ENCODE measurements around the gene LRRC30.
"Not testable (repeated sequence)": the region's sequence is repeated elsewhere in the genome, so short reads cannot be mapped to it uniquely, and the experiment has no call there.

The LRRC30 gene

DNA sequence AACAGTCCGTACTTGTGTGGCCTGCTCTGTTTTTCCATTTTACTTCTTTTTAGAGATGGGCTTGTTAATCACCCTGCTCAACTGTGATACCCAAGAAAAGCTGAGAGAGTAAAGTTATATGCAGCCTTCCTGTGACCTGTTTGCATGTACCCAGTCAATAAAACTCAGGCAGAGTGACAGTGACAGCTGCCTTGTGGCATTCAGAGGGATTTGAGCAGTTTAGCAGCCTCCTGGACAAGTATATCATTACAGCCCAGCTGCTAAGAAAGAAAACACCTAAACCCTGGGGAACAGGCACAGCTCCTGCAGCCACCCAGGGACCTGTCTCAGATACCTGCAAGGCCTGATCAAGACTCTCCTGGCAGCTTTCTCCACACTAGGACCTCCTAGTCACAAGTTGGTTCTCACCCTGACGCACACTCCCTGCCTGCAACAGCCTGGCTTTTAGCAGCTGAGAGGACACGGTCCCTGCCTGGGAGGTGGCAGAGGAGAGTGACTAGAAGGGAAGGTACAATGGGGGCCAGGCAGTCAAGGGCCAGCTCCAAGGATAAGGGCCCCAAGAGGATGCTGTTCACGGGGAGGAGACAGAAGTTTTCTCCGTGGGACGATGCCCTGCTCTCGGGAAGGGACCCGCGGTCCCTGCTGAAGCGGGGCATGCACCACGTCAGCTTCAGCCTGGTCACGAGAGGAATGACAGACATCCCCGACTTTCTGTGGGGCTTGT is at the start of gene LRRC30:
TSS of gene LRRC30 (plus strand) at position 464 of the 724 bp plus-strand sequence. CDS start at position 514, 50 bp downstream.
- no peak for DNase-seq (ENCODE audit: low read depth)

DNA sequence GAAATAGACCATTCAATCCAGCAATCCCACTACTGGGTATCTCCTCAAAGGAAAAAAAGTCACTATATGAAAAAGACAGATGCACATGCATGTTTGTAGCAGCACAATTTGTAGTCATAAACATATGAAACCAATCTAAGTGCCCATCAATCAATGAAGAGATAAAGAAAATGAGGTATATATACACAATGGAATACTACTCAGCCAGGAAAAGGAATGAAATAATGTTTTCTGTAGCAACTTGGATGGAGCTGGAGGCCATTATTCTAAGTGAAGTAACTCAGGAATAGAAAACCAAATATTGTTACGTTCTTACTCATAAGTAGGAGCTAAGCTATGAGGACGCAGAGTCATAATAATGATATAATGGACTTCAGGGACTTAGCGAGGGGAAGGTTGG is 45.2 kb upstream of the LRRC30 start:
- no peak for DNase-seq (ENCODE audit: low read depth)

DNA sequence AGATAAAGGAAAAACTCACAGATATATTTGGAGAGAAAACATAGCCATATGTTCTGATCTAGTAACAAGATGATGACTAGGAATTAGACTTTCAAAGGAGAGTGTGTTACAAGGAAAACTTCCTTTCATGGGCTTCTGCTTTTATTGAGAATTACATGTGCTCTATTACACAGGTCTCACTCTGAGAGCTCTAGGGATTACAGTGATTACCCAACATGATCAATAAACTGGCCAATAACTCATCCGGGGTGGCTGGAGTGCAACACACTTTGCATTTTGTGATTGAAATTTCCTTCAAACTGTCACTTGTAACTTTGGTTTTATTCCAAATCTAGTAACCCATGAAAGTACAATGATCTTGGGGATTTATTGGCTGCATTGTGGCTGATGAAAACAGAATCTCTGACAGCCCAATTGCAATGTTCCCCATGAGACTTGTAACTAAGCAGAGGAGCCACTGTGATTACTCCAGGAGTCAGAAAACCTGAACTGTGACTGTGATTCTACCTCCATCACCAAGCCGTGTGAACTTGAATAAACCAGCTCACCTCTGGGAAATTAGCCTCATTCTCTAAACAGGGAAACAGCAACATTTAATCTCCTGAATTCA is 40.2 kb upstream of the LRRC30 start:
- DNase-seq (ENCODE audit: low read depth), result no peak

DNA sequence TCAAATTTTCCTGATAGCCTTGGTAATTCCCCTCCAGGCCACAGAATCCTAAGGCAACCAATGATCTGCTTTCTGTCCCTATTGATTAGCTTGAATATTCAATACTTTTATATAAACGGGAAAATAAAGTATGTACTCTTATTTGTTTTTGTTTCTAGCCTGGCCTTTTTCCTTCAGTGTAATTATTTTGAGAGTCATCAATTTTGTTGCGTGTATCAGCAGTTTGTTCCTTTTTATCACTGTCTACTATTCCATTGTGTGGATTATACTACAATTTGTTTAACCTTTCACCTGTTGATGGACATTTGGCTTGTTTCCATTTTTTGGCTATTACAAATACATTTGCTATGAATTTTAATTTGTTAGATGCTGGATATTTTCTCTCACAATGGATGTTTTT is 39.2 kb upstream of the LRRC30 start:
- DNase-seq (ENCODE audit: low read depth), result no peak

DNA sequence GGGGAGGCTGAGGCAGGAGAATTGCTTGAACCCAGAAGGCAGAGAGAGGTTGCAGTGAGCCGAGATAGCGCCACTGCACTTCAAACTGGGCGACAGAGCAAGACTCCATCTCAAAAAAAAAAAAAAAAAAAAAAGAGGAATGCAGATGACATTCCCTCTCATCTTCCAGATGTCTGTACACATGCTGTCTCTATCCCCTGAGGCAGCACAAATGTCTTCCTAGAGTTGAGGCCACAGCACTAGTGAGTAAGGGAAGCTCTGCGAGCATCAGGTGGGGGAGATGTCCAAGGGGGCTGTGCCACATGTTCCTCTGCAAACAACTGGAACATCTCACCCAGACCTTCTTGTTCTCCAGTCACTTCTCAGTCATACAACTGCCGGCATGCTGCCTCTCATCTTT is 35.6 kb upstream of the LRRC30 start:
- DNase-seq (ENCODE audit: low read depth), result no peak

DNA sequence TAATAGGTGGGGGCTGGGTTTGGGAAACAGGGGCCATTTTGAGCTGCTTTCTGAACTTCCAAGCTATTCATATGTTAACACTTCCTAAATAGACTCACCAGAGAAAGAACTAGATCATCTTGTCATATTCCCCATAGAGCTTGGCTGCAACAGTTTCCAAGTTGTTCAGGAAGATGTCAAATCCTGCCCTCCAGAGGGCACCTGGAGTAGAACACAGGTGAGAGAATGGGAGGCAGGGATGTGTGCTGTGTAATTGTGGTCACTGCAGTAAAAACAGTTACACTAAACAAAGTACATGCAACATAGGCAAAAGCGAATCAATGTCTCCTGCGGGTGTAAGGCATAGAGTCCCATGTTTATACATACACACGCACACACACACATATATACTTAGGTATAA is 34.5 kb upstream of the LRRC30 start:
- DNase-seq (ENCODE audit: low read depth), result no peak

DNA sequence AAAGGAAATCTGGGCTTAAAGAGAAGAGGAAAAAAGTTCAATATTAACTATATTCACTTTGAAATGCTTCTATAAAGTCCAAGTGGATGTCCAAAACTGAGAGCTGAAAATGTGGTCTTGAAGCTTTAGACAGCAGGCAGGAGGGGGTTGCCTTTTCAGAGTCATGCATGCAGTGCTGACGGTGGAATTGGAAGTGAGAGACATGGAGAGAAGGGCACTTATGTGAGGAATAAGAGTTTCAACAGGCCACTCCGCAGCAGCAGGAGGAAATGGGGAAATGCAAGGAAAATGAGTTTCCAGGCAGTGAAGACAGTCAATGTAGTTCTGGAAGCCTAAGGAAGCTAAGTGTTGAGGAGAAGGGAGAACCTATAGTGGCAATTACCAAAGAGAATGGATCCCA is 33.0 kb upstream of the LRRC30 start:
- no peak for DNase-seq (ENCODE audit: low read depth)

DNA sequence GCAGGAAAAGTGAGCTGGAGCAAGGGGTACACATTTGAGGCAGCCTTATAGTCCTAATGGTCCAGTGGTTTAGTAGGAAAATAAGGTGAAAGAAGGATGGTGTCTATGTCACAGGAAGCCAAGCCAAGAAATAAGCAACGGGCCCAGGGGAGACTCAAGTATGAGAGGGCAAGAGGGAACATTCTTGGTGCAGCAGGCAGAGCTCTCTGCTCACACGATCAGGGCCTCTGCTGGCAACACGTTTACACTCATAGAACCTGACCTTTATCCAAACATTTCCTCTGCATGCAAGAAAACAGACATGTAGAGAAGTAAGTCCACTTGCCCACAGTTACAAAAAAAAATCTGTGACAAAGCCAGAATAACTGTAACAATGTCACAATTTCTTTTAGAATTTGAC is 32.6 kb upstream of the LRRC30 start:
- DNase-seq (ENCODE audit: low read depth), result no peak

DNA sequence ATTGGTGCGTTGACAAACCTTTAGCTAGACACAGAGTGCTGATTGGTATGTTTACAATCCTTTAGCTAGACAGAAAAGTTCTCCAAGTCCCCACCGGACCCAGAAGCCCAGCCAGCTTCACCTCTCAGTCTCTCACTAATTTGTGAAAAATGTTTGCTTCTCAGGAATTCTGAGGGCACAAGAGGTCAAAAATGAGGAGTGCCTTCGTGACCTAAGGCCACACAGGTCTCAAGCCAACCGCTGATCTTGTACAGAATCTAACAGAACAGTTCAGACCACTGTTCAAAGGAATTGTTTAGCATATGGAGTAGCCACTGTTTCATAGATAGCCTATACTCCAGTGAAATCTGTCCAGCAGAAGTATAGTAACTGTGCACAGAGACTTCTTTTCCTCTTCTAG is 29.8 kb upstream of the LRRC30 start:
- no peak for DNase-seq (ENCODE audit: low read depth)

DNA sequence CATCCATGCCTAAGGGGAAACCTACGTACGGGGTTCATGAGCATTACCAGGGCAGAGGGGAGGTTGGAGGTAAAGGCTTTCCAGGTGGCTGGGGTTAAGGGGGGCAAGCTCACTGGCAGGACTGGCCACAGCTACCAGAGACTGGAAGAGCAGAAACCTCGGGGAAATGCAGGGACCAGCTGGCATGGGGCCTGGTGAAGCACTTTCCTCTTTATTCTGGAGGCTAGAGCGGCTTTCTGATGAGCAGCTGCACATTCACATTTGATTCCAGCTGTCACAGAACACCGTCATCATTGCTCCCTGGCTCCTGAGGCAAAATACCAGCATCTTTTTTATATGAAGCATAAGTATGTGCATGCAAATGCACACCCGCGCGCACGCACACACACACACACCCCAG is 28.7 kb upstream of the LRRC30 start:
- DNase-seq (ENCODE audit: low read depth), result no peak

DNA sequence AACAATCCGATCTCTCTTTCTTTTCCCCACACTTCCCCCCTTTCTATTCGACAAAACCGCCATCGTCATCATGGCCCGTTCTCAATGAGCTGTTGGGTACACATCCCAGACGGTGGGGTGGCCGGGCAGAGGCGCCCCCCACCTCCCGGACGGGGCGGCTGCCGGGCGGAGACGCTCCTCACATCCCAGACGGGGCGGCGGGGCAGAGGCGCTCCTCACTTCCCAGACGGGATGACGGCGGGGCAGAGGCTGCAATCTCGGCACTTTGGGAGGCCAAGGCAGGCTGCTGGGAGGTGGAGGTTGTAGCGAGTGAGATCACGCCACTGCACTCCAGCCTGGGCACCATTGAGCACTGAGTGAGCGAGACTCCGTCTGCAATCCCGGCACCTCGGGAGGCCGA is 27.3 kb upstream of the LRRC30 start:
- DNase-seq (ENCODE audit: low read depth), result not testable (repeated sequence)

DNA sequence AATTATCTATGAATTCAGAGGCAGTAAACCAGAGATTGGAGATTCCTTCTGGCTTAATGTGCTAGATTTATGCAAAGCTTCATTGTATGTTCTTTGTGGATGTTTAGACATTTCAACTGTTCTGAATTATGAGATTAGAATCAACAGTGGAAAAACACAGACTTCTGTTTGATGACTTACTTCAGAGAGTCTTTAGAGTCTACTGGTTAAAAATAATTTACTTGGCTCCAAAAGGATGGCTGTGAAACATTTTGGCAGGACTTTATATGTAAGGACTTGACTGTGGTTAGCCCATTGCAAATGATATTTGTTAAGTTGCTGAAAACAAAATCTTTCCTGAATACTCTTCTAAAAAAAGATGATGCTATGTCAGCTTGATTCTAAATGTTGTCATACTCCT is 25.5 kb upstream of the LRRC30 start:
- no peak for DNase-seq (ENCODE audit: low read depth)

DNA sequence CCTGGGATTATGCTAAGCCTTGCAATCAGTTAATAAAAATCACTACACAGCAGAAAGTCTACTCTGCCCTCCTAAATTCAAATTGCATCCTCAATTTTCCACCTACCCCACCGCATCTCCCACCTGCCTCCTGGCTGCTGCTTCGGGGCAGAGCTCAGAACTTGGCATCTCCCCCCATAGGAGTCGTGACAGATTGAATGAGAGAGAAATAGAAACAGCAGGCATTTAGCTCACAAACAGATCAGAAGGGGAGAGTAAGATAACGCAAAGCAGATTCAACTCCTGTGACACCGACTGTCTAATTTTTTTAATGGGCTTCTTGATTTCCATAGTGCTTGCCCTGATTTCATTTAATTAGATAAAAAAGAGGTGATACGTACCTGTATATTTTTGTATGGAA is 24.7 kb upstream of the LRRC30 start:
- no peak for DNase-seq (ENCODE audit: low read depth)

DNA sequence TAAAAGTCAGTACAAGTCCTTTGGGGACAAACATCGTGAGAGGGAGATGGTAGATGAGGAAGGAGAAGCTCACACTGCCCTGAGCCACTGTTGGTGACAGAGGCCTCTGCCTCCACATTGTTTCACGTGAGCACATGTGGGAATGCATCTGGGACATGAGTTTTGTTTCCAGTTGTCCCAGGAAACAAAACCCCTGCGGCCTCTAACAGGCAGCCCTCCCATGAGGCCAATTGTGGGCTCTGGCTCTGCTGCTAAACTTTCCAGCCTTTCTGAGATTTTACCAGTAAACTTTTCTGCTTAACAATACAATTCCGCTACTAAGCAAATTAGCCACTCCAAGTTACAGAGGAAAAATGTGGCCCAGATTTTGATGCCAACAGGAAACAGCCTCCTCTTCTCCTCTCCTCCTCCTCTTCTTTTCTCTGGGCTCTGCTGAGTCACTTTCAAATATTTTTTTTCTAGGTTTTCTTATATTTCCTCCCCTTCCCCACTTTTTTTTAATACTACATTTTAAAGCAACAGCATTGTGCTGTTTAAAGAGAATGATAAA is 23.4 kb upstream of the LRRC30 start:
- no peak for DNase-seq (ENCODE audit: low read depth)

DNA sequence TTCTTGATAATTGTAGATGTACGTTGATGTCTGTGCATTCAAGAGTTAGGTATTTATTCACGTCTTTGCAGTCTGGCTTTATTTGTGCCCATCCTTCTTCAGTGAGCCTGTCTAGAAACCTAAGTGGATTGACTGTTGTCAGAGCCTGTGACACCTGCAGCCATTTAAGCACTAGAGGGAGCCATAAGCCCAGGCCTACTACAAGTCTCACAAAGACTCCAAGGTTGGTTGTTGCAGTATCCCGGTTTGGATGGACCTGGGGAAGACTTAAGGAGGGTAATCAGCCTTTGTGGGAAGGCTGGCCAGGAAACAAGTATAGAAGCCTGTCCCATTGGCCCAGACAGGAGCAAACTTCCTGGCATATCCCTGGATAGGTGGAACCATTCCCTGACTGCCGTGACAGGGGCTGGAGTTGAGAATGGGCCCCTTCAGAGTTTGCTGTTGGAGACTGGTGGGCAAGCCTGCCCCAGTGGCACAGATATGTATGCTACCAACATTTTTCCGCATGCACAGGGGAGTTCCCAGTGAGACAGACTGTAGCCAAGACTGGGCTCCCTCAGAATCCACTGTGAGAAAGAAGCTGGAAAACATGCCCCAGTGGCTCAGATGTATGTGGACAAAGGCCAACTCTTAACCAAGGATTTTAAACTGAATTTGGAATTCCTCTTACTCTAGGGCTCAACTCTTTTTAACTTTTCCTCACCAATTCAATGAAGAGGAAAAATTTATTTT is 9.3 kb upstream of the LRRC30 start:
- DNase-seq (ENCODE audit: low read depth), result no peak

DNA sequence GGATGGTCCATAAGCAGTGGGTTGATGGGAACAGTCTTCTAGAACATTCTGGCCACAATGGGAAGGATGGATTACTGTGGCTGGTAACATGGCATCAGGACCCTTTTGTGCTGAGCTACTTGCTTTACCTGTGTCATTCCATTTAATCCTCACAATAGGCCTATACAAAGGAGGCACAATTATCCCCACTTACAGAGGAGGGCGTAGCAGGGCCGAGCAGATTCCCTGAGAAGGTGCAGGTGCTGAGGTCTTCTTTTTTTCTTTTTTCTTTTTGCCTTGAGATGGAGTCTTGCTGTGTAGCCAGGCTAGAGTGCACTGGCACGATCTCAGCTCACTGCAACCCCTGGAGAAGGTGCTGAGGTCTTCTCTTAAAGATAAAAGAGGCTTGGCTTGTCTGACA is 6.7 kb upstream of the LRRC30 start:
- no peak for DNase-seq (ENCODE audit: low read depth)

DNA sequence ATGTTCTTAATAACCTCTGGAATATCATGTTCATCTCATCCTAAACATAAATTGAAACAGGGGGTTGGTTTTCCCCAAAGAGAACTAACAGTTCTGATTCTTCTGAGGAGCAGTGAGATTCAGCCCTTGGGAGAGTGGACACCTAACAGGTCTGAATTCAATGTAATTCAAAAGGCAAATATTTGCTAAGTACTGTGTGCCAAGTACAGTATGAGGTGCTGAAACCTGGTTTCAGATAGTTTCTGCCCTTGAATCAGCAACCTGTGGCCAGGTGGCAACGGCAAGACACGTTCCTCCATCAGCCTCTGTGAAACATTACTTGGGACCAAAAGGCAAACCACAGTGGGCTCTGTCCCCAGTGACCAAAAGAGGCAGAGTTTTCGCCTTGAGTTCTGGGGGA is 1.3 kb downstream of the LRRC30 start:
- no peak for DNase-seq (ENCODE audit: low read depth)

DNA sequence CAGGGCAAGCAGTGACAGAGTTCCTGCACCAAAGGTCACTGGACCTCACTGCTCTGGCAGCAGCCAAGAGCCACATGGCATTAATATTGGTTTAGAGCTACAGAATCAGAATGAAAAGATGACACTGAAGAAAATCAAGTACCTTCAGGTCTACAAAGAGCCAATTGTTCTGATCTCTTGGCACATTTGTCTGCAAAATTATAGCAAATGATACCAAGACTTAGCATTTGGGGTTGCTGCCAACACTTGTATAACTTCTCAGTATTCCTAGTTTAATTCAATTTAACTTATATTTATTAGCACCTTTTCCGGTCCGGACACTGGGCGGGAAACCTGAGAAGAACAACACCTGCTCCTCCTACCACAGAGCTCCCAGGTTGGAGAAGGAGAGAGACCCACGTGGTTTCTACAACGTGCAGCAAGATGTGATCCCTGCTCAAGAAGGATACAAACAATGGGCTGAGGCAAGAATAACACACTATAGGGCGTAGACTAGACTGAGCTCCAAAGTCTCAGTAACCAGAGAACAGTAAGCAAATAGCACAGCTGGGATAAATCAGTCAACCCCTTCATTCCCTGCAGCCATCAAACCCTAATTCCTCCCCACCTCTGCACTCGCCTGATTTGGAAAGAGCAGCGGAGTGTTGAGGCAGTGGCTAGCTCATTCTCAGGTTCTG is 2.4 kb downstream of the LRRC30 start:
- DNase-seq (ENCODE audit: low read depth), result no peak

DNA sequence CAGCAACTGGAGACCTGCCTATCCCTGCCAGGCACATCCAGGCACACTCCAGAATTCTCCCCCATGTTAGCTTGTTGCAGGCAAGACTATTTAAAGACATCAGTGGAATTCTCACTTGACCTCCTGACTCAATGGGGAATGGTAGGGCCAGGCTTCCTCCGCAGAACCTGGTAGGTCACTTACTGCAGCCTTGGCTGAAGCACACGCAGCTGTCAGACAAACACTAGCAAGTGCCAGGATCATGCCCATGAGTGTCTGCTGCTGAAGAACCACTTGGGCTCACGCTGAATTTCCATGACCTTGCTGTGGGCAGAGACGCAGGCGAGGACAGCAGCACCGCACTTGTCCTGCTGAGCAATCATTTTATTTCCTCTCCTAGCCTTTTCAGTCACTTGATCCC is 3.2 kb downstream of the LRRC30 start:
- DNase-seq (ENCODE audit: low read depth), result no peak

DNA sequence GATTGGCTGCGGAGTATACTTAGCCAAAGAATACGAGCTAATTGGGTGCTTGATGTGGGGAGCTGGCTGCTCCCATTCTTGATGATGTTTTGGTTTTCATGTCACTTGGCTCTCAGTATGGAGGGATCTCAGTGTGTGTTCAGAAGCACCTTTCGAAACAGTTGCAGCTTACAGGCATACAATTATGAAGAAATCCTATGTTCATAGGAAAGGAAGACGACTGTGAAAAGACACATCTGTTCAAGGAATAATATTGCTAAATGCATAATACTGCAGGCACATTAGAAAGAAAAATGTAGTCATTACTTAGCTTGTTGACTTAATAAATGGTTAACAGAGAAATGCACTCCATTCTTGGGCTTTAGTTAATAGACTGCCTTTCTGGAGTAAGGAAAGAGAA is 4.1 kb downstream of the LRRC30 start:
- no peak for DNase-seq (ENCODE audit: low read depth)

DNA sequence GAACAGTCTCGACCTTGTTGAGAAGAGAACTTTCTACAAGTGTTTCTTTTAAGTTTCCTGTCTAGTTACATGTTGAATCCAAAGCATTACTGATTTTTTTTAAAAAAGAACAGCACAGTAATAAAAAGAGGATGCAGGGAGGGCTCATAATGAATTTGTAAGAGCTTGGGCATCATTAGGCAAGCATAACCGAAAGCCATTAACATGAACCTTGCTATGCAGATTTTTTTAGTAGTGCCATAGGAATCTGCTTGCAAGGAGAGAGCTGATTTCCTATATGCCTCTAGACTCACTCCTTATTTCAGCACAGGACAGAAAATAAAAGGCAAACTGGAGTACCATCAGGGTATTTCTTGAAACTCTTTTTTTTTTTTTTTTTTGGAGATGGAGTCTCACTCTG is 5.2 kb downstream of the LRRC30 start:
- DNase-seq (ENCODE audit: low read depth), result no peak

DNA sequence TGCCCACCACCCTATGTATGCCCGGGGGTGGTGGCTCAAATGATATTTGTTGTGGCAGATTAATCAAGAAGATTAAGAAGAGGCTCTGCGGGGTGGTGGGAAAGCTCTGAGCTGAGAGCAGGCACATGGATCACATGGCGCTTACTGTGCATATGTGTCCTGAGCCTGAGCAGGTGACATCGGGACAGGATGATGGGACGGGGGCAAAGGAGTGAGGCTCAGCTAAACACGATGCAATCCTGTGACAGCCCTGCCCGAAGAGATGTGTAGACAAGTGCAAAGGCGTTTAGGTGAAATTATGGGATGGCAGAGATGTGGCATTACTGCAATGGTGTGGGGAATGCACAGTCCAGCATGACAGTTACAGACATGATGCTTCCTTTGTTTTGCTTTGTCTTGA is 6.0 kb downstream of the LRRC30 start:
- no peak for DNase-seq (ENCODE audit: low read depth)
